NCI-H1092 (cell line): Measurements from ENCODE around the gene ST7.
"Not testable (repeated sequence)": the region's sequence is repeated elsewhere in the genome, so short reads cannot be mapped to it uniquely, and the experiment has no call there.

Experiments
- DNase-seq: peaks from one replicate; lab custom pipeline; 2025; lab: John Stamatoyannopoulos, UW

The ST7 gene

DNA sequence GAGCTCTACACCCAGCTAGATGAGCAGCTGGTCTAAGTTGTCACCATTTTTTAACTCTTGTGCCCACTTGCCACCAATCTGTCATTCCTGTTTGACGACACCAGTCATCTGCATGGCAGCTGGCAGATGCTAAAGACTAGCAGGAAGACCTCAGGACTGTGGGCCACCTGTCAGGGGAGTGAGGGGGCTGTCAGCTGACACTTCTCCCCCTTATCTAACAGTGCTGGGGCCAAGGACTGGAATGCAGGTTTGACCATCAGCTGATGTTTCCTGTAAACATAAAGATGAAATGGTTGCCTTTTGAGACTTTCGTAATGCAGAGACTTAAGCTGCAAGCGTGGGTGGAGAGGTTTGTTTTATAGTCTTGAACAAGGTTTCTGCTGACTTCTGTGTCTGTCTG is 276.0 kb downstream of the ST7 start:
- no peak for DNase-seq

DNA sequence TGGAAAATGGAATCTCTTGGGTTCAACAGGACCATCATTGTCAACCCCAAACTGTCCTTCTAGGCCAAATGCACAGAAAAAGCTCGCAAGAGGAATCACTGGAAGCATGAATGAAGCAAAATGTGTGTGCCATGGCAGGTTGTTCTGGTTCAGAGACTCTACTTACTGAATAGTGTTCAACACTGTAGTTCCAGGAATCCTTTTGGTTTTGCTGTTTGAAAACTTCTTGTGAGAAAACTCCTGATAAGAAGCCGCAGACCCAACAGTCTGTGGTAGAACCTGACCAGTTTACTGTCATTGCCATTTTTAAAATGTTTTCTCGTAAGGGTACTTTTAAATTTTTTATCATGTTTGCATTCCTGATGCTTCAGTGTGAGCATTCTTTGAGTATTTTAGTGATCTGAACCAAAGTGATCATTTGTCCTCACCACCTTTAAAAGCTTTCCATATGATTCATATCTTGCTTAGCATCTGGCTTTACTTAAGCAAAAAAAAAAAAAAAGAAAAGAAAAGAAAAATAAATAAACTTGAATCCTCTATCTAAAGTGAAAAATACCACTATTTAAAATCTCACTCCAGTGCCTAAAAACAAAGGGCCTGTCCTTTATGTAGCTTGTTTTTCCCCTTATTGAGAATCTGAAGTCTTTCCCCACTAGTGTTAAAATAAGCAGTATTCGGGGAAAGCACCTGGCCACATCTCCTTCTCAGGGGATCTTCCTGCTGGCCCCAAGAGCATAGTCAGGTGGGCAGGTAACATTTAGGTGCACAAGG is 277.2 kb downstream of the ST7 start:
- no peak for DNase-seq

DNA sequence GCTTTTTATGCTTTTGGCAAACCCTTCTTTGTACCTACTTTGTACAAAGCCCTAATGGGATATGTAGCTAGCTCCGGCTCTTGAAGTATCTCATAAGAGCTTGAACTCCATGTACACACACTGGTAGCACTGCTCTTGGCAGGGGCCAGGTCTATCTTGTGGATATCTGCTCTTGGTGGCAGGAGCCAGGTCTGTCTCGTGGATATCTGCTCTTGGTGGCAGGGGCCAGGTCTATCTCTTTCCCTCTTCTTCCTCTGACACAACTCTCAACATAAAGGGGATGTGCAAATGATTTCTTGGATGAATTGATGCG is 277.7 kb downstream of the ST7 start:
- DNase-seq, result no peak

DNA sequence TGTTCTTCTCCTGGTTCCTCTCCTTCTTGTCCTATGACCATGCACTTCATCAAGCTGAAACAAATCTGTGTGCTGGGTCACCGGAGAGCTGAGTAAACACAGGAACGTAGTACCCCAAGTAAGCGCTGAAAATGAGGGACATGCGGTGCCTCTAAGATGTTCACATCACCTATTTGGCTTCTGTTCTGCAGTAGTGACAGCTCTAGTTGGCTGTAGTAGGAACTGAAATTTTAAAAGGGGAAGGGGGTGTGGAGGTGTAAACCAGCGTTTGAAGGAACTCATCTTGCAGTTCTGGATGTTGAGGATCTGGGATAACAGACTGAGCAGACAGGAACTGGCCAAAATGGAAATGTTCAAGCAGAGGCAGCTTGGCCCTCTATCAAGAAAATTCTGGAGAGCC is 284.3 kb downstream of the ST7 start:
- DNase-seq, result no peak

DNA sequence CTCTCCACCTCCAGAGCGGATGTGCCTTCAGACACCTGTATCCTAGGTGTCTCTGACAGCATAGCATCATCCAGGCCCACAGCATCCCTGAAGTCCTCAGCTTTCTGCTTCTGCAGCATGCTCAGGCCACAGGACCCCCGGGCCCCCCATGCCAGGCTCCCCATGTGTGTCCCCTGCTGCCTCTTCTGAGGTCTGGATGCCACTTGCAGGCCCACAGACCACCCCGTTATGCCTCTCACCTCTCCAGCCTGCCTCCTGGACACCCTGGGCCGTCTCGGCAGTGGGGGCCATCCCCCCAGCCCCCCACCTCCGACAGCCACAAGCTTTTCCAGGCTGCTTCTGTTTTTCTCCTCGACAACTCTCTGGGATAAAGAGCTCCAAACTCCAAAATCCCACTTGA is 285.2 kb downstream of the ST7 start:
- no peak for DNase-seq

DNA sequence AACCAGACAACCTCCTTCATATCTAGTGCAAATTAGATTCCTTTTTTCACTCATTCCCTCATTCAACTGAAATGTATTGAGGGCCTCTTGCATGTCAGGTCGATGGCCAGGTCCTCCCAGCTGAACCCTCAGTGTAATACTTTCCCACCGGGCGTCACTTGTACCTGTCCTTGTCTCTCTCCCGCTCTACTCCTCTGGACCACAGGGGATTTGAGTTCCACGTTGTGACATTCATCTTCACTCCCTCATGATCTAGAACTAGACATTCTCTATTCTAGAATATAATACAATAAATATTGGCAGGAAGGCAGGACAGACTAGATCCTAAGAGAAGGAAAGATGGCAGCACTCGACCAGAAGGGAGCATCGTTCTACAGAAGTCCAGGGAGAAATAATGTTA is 285.6 kb downstream of the ST7 start:
- no peak for DNase-seq

DNA sequence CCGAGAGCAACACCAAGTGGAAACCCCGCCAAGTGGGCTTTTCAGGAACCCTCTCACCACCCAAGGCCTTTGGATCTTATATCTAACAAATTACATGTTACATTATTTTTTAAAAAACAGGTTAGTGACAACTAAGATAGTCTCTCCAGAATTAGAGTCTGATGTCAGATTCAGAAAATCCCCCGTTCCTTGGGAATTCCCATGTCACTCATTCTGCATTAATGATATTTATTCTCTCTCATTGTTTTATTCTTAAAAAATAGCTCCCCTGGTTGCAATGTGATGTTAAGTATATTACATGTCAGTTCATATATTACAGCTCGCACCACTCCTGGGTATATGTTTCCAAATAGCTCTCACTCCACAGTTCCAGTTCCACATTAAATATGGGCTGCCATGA is 287.8 kb downstream of the ST7 start:
- no peak for DNase-seq

DNA sequence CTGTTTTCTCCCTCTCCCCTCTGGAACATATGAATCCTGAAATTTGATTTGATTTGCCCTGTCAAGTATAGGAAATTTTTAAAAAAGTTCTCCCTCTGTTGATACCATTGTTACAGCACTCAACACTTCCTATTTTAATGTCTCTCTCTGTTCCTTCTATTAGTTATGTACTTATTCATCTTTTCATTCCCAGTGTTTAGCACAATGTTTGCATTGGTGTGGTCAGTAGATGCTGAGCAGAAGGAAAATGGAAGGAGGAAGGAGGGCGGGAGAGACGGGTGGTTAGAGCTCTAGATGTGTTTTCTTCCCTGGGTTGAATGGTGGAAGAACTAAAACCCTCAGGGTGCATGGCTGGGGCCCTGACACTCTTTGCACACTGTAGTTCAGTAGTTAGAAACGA is 290.1 kb downstream of the ST7 start:
- DNase-seq, result no peak

DNA sequence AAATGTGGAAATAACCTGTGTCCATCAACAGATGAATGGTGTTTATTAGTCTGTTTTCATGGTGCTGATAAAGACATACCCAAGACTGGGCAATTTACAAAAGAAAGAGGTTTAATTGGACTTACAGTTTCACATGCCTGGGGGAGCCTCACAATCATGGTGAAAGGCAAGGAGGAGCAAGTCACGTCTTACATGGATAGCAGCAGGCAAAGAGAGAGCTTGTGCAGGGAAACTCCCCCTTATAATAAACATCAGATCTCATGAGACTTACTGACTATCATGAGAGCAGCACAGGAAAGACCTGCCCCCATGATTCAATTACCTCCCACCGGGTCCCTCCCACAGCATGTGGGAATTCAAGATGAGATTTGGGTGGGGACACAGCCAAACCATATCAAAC is 292.4 kb downstream of the ST7 start:
- not testable (repeated sequence) for DNase-seq

DNA sequence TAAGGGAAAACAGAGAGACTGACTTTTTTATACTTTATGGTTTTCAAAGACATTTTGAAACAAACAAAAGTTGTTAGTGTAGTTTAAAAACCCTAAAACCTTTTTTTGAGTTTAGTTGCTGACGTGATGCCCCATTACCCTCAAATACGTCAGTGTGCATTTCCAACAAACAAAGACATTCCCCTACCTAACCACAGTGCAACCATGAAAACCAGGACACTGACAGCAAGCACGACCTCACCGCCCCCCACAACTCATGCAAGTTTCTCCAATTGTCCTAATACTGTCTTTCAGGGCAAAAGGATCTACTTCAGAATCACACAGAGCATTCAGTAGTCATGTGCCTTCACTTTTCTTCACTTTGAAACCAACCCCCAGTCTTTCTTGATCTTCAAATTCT is 294.5 kb downstream of the ST7 start:
- no peak for DNase-seq

DNA sequence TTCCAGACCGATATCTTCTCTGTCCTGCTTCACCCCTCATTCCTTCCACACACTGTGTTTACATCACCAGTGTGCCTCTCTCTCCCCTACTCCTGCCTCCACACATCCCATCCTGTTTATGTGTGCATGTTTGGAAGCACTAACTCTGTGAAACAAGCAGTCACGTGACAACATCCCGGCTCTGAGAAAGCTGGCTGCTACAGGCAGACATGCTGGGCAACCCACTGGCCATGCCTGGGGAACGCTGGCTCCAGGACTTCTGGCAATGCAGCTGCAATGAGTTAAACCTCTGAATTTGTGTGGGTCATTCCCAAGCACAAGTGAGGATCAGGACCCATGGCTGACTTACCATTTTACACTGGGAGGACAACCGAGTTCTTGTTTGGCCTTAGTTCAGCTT is 295.5 kb downstream of the ST7 start:
- no peak for DNase-seq

DNA sequence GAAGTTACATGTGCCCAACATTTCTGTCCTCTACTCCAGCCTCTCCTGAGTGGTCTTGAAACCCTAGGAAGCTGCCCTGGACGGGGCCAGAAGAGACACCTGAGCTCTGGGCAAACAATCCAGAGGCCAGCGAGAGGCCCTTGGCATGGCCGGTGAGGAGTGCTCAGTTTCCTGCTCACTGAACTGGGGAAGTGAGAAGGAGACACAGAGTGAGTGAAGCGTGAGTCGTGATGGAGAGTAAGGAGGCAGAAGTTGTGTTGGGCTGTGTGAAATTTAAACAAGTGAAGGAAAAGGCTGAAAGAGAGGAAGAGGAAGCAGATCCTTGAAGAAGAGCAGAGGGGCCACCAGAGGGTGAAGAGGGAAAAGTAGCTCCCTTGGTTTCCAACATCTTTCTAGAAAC is 296.4 kb downstream of the ST7 start:
- DNase-seq, result no peak

DNA sequence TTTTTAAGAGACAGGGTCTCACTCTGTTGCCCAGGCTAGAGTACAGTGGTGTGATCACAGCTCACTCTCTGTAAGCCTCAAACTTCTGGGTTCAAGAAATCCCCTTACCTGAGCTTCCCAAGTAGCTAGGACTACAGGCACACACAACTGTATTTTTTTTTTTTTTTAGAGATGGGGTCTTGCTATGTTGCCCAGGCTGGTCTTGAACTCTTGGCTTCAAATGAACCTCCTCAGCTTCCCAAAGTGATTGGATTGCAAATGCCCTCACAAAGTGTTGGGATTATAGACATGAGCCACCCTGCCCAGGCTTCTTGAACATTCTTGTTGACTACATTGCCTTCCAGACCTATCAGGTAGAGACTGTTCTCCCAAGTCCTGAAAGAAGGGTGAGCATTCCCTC is 296.9 kb downstream of the ST7 start:
- DNase-seq, result no peak

DNA sequence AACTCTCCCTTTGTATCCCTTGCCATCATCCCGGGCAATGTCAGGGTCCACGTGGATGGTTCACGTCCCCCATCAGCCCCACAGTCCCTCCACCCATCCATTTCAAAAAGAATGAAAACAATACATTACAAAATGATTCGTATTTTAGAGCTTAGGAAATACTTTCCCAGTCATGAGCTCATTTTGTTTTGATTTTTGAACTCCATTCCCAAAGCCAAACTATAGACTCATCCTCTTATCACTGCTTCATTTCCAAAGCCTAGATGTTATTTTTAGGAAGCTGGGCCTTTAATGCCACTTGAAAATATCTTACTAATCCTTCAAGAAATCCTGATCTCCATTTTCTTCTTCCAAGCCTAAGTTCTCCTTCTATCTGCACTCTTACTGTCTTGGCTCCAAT is 297.5 kb downstream of the ST7 start:
- DNase-seq, result no peak

DNA sequence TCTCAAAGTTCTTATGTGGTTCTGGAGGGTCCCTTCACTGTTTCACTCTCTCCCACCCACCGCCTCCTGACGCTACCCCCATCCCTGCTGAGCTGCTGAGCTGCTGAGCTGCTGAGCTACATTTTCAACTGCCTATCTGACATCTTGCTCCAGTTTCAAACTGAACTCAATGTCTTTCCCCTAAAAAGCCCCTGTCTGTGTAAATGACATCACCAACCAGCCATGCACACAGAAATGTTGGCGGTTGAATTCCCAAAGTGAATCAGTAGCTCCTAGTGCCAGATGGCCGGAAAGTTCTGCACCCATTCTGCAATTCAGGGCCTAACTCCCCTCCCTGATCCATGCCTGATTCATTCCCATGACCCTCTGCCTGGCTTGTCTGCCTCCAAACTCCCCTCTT is 298.4 kb downstream of the ST7 start:
- DNase-seq, result no peak

DNA sequence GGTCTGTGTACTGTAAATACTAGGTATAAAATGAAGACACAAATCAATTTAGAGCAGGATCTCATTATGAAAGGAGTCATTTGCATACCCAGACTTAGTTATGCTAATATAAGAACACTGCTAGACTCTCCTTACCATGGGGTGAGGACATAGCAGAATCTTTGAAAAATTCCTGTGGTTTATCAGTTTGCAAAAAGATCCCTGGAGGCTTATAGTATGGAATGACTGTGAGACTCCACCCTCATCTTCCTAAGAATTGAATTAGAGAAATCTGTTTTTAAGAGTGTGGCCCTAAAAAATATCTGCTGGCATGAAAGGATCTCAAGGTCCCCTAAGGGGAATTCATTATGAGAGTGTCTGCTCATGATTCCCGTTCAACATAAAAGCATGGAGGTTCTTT is 306.3 kb downstream of the ST7 start:
- DNase-seq, result no peak

DNA sequence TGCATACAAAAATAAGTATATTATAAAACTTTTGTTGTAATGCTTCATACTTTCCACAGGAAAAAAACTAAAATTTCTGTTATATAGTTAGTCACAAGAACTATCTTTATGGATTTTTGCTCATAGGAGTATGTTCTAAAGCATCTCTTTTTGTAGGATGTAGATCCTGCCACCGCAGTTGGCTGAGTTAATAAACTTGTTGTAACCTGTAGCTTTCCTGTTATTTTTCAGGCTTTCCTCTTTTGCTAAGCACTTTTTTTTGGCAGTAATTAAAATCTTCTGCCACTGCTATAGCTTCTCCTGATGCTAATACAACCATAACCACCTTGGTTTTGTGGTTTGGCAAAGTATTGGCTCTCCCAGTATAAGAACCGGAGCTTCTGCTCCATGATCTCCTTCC is 309.2 kb downstream of the ST7 start:
- DNase-seq, result no peak

DNA sequence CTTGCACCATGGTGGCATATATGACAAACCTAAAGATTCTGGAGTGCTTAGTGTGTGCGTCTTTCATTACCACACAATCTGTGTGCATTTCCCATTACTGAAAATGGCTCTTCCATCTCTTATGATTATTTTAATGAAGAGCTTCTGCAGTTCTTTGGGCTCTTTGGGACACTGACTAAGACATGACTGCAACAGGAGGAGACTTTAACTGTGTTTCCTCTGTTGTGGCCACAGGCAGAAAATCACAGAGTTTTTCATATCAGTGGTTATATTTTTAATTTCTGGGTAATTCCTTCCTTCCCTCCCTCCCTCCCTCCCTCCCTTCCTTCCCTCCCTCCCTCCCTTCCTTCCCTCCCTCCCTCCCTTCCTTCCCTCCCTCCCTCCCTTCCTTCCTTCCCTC is 311.4 kb downstream of the ST7 start:
- DNase-seq, result no peak

DNA sequence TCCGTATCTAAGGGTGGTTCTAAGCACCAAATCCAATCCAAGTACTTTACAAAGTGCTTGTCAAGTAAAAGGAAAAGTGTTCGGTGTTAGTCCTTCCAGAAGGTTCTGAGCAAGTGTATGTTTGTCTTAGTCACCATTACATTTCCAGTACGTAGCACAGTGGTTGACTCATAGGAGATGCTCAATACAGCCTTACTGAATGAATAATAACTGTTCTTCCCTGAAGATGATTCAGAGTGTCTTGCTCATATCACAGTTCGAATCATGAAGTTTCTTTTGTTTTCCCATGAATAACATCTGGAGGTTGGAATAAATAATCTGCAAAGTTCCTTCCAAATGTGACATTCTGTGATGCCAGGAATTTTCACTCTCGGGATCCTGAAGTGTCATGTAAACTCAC is 316.1 kb downstream of the ST7 start:
- no peak for DNase-seq

DNA sequence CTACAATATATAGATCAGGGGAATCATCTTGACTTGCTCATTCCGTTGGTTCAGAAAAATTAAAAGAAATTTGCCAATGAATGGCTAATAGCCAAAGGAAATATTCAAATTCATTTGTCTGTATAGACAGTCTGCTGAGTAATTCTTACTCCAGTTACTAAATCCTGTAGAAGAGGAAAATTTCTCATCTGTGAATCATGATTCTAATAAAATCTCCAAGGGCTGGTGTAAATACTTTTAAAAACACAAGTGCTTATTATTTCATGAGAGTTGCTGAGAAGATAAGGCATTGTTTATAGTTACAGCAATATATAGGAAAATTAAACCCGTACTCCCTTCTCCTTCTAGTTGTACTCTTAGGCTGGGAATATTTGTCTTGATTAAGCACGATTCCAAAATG is 316.6 kb downstream of the ST7 start:
- DNase-seq, result no peak

DNA sequence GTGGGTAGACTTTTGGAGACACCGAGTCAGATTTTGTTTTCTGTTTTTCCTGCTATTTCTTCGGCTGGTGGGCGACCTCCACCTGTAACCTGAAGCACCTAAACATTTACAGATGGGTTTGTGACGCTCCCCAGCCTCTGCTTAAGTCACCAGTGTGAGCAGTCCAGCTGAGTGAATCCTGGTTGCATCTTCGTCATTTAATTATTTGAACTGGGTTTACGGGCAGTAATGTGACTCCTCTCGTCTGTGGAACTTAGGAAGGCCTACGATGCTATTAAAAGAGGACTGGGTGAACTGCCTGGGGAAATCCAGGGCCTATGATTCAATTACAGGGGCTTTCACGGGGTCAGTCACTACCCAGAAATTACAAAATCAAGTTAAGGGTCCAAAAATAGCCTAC is 317.1 kb downstream of the ST7 start:
- DNase-seq, result no peak

DNA sequence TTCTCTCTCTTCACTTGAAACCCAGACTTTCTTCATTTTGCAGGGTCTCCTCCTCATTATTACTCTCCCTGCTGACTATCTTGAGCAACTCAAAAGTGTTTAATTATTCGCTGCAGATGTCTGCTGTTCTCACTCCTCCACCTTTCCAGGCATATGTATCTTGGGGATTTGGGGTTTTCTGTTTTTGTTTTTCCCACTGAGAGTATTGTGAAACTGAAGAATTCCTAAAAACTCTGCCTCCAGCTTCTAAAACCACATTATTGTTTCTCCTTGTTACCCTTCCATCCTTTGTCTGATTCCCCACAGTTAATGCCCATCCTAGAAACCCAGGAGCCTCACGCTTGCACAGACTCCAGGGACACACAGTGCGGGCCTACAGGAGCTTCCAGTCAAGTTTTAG is 318.3 kb downstream of the ST7 start:
- DNase-seq, result no peak

DNA sequence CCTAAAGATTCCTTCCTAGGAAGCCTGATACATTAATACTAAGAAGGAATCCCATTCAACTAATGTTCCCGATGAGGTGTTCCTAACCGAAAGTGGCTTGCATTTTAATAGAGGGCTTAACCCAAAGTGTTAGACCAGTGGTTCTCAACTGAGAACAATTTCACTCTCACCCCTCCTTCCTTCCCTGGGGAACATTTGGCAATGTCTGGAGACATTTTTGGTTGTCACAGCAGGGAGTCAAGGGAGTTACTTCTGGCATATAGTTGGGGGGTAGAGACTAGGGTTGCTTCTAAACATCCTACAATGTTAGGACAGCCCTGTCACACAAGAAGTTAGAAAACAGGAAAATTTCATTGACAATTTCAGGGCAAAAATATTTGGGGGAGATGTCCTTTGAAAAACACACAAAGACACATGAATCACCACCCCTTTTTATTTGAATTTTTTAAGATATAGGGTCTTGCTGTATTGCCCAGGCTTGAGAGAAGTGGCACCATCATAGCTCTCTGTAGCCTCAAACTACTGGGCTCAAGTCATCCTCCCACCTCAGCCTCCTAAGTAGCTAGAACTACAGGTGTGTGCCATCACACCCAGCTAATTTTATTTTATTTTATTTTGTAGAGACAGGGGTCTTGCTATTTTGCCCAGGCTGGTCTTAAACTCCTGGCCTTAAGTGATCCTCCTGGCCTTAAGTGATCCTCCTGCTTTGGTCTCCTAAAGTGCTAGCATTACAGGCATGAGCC is 318.9 kb downstream of the ST7 start:
- no peak for DNase-seq

DNA sequence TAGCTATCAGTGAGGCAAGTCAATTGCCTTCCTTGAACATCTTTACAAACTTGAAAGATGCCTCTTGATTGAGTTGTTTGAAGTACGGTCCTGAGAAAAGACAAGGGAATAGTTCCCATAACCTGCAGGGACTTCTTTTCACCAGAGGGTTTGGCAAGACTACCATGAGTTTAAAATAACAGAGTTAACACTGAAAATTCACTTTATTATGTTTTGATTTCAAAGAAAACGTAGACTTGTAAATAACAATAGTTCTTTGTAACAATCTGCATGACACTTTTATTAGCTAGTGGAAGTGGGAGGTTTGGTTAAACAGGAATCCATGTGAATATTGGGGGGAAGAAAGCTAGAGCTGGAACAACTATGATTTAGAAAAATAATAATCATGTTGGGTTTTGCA is 320.0 kb downstream of the ST7 start:
- DNase-seq, result no peak
